UCSD-AML1 (cell line): ENCODE results near the gene AGPAT1.
"Not testable (repeated sequence)": the region's sequence is repeated elsewhere in the genome, so short reads cannot be mapped to it uniquely, and the experiment has no call there.

ENCODE experiments used
- DNase-seq: peaks from one replicate; lab custom pipeline; 2025; ENCODE audit not compliant: unreplicated experiment; lab: John Stamatoyannopoulos, UW

The AGPAT1 gene

DNA sequence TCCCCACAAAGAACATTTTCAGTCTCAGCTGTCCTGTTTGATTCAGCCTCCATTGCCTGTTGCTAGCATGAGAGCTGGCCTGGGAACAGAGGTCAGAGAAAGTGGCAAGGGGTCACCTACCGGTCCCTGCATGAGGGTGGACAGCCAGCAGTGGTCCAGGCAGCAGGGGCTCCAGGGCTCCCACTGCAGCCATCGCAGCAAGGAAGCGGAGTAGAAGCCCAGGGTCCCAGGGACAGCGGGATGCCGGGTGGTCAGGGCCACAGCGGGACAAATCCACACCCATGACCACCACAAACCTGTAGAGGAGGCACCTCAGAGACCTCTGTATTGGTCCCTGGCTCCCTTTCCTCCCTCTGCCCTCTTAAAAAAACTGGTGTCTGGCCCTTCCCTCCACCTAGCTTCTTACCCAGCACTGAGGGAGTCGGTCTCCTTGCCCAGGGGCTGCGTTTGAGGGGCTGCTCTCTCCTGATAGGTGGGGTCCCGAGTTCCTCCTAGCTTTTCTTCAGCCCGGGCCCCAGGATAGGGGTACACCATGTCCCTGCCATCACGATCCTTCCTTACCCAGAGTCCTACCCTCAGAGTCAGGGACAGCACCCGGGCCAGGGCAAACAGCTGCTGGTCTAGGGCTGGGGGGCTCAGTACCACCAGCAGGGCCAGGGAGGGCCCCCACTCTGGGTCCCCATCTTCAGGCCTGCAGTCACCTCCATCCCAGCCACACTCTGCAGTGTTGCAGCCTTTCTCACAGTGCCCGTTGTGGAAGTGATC, 25.0 kb upstream of the AGPAT1 start:
- no peak for DNase-seq

DNA sequence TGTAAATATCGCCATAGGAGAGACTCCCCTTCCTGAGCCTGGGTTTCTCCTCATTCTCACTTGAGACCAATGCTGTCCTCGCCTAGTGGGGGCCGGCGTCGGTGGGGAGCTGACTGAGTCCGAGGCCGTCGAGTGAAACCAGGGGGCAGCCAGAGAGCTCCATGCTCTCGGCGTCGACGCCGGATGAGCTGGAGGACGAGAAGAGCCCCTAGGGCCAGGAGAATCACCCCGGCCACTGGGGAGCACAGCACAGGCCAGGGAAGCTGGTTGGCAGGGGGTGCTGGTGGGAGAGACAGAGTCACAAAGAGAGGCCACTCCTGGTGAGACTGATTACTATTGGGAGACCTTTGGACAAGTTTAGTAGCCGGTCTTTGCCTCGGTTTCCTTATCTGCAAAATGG, 23.0 kb upstream of the AGPAT1 start:
- no peak for DNase-seq

DNA sequence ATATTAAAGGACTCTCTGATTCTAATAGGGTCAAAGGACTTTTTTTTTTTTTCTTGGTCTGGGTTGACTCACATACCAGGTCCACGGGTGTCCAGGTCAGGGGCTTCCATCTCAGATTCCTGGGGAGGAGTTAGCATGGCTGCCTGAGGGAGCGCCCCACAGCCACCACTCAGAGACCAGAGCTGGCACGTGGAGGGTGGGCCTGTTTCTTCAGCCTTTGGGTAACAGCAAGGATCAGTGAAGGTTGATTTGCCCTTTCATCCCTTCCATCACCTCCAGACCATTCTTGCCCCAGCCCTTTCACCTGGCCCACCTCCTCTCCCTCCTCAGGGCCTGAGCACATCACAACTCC, 22.4 kb upstream of the AGPAT1 start:
- no peak for DNase-seq

DNA sequence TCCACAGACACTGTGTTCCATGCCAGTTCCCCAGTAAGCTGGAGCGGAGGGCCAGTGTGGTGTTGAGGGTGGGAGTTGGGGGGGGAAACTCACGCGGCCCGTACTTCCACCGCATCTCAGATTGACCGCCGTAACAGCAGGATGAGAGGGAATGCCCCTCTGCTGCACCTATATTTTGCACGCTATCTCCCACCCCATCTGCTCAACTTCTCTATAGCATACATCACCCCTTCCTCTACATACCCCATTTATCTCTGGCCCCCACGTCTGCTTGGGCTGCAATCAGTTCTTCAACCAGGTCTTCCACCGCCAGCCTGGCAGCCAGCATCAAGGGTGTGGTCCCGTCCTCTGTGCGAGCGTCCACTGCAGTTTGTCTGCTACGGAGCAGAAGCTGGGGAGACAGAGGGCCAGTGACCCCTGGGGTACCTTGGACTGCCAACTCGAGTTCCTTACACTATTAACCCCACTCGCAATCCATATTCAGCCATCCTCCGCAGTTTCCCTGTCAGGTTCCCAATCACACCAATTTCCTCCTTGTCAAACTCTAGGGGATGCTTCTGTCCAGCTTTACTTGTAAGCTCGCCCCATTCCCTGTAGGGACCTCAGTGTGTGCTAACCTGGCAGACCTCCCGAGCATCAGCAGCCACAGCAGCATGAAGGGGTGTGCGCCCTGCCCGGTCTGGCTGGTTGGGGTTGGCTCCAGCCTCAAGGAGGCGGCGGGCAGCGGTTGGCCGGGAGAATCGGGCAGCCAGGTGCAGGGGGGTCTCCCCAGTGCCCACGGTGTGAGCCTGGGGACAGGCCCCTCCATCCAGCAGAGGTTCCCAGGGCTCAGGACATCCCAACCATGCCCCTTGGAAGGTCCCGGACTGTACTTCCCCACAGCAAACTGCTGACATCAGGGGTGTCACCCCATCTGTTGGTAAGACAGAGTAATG, 21.1 kb upstream of the AGPAT1 start:
- DNase-seq: no peak

DNA sequence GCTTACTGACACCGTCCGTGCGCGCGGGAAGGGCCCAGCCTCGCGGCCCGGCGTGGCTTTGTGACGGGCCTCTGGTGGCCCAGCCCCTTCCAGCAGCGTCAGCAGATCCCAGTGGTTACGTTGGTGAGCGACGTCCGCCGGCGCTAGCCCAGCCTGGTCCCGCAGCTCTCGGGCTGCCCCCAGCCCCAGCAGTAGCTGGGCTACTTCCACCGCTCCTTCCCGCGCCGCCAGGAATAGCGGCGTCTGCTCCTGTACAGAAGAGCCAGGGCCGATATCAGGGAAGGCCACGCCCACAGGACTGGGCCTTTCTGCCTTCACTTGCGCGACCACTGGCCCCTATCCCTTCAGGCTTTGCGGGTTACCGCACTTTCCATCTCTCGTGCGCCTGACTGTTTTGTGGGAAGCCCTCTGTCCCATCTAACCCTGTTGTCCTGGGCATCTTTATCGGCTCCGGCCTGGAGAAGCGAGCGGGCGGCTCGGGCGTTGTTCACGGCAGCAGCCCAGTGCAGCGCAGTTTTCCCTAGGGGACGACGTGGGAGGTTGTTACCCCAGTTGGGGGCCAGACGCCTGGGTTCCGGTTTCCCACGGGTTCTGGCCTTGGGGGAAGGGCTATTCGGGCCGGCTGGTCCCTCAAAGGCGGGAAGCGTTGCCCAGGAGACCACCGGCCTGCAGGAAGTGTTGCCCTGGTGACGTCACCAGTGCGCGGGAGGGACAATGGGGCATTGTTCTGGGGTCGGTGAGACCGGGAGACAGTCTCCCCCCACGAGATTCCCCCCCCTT, 20.2 kb upstream of the AGPAT1 start:
- DNase-seq: peak; percentile 78

DNA sequence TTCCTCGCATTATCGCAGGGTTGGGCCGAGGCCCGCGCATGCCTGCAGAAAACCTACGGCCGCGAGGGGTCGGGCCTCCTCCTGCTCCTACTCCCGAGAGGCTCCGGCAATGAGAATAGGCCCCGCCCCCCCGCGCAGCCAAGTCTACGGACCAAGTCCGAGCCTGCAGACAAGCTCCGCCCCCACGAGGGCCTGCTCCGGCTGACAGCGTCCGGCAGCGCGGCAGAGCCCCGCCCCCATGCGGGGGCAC, 19.7 kb upstream of the AGPAT1 start:
- DNase-seq: peak; percentile 100

DNA sequence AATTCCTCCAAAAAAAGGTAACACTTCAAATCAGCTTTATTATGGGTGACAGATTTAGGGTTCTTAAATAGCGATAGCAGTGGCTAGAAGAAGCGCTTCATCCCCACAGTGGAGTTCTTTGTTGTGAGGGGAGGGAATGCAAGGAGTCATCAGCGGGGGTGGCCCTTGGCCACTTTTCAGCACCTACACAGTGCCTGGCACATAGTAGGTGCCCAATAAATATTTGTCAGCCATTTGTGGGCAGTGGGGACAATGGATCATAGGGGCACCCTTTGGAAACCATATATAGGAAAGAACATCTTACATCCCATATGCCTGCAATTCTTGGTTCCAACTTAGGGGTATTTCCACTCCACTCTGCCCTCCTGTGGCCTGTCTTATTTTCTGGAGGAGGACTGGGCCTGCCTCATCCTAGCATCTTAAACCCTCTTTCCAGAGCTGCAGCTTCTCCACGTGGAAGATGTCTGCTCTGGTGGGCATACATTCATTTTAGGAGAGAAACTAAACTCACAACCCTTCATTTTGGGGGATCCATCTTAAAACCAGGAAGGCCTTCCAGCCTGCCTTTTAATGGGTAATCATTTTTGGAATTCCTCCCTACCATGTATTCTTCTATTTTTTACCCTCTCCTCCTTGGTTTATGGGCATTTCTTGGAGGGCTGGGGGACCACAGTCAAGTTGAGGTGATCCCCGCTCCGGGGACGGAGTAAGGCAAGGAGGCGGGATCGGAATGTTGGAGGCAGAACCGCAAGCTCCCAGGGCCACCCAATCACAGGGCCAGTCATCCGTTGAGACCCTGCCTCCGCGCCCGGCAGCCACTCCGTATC, 19.2 kb upstream of the AGPAT1 start:
- peak; percentile 56 for DNase-seq

DNA sequence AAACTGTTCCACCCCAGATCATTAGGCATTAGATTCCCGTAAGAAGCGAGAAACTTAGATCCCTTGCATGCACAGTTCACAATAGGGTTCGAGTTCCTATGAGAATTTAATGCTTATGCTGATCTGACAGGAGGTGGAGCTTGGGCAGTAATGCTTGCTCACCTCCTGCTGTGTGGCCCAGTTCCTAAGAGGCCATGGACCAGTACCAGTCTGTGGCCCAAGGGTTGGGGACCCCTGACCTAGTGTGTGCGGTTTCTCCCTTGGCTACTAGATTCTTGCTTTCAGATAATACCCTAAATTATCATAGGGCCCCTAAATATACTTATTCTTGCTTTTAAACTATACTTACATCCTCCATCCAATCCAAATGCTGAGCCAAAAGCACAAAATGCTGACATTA, 18.5 kb upstream of the AGPAT1 start:
- no peak for DNase-seq

DNA sequence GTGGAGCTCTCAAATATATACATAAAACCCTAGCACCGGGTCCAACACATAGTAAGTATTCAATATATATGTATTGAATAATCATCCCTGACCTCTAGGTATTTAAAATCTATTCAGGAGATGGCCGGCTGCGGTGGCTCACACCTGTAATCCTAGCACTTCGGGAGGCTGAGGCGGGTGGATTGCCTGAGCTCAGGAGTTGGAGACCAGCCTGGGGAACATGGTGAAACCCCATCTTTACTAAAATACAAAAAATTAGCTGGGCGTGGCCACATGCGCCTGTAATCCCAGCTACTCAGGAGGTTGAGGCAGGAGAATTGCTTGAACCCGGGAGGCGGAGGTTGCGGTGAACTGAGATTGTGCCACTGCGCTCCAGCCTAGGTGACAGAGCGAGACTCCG, 17.2 kb upstream of the AGPAT1 start:
- not testable (repeated sequence) for DNase-seq

DNA sequence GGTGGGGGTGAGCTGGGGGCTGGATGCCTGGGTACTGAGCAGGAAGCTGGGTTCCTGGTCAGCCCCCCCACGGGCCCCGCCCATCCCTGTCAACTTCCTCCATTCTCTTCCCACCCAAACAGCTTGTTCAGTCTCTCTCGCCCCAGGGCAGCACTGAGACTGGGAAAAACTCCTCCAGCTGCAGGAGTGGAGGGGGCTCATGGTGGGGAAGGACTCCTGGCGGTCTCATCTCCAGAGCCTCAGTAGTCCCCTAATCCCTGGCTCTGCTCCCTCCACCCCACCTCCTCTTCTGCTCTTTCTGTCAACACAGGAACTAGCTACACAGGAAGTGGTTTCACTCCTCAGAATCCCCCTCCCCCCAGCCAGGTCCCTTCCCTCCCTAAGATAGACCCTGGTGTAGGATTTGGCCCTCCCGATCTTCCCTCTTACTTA, 16.7 kb upstream of the AGPAT1 start, which contains the start of gene GPSM3:
GPSM3 (minus strand) TSS at position 36 of the 432 bp plus-strand sequence. CDS start 130 bp downstream, outside the sequence.
- DNase-seq: peak; percentile 93

DNA sequence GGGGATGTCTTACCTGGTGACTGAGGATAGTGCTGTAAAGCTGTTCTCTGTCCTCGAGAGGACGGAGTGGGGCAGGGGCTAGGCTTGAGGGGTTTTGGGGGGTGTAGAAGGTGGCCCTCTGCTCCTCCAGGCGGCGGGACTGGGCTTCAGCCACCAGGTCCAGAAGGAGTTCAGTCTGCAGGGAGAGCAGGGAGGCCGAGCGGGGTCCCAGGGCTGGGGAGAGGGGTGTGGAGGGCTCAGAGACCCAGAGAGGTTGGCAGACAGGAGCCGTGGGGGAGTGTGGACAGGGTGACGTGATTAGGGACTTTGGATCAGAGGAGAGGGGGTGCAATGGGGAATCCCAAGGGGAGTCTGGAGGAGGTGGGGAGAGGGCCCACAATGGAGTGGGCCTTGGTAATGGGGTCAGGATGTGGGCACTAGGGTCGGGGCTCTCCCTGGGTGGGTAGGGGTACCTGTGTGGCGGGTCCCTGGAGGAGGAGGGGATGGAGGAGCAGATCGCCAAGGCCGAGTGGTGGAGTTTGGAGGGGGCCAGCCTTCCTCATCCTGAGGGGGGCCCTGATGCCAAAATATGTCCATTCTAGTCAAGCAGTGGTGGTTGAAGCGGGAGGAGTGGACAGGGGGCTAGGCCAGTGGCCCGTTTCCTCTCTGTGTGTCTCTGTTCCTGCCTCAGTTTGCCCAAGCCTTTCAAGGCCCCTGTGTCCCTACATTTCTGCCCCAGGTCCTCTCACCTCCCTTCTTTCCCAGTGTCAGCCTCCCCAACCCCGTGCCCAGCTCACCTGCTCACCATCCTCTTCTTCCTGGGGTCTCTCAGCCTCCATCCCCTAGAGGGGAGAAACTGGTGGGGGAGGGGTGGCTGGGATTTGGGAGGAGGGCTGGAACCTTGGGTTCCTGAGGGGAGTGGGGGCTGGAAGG, 16.1 kb upstream of the AGPAT1 start:
- DNase-seq: no peak

DNA sequence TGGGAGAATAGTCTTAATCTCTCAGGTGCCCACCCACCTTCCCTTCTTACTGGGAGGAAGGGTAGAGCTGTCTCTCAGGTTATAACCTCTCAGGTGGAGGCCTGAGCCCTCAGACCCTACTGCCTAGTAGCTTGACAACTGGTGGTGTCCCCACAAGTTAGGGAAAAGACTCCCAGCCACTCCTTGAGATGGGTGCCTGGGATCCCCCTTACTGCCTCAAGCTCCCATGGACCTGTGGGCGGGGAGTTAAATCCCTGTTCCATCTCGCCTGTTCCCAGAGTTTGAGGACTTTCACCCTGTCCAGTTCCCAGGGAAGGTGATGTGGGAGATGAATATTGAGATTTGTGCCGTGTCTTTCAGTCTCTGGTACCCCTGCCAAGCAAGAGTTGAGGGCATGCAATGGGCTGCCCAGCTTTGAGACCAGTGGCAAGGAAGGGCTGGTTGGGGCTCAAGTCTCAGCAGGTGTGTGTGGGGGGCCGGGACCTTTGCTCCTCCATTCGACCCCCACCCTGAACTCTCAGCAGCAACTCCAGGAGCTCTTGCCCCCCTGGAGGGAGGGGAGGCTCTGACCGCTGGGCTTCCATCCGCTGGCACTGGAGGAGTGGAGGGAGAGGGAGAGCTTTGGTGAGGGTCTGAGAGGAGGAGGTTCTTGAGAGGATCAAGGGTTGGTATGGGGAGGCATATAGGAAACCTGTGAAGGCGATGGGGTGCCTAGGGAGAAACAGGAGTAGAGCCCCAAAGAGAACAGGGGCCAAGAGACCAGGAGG, 15.2 kb upstream of the AGPAT1 start:
- no peak for DNase-seq

DNA sequence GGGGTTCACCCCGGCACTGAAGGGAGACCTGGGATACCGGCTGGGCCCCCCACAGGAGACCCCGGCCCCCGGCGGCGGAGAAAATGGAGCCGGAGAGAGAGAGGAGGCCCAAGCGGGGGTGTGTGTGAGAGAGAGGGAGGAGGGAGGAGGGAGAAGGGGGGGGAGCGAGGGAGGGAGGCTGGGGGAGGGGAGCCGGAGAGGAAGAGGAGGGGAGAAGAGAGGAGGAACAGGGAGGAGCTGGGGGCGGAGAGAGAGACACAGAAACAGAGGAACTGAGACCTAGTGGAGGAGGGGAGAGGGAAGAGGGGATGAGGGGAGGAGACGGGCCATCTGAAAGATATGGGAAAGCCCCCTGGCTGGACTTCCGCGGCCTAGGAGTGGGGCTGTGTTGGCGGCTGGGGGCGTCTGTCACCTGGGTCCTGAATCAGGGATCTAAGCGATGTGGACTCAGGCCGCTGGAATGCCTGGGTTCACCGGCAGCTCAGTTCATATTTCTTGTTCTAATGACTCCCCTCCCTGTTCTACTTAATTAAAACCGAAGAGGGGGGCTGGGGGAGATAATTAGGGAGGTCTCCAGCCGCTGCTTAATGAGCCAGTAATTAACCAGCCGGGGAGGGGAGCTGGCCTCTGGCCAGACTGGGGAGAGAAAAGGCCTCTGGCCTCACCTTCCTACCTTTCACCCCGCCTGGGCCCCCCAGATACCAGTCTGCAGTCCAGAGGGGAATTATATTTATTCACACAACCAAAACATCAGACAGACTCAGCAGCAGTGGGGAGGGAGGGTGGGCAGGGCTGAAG, 14.4 kb upstream of the AGPAT1 start, which contains the start of gene PBX2:
PBX2 (minus strand) TSS at position 149 of the 798 bp plus-strand sequence. CDS start 287 bp downstream, outside the sequence.
- peak; percentile 90 for DNase-seq

DNA sequence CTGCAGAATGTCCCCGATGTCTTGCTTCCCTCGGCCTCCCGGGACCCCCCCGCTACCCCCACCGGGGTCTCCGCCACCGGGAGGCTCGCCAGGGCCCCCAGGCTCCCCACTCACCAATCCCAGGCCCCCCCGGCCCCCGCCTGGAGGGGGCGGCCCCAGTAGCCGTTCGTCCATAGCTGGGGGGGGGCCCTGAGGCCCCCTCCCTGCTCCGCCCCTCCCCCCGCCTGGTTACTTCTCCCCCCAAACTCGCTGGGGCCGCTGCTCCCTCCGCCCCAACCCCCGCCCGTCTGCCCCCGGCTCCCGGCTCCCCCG, 13.8 kb upstream of the AGPAT1 start:
- DNase-seq: no peak

DNA sequence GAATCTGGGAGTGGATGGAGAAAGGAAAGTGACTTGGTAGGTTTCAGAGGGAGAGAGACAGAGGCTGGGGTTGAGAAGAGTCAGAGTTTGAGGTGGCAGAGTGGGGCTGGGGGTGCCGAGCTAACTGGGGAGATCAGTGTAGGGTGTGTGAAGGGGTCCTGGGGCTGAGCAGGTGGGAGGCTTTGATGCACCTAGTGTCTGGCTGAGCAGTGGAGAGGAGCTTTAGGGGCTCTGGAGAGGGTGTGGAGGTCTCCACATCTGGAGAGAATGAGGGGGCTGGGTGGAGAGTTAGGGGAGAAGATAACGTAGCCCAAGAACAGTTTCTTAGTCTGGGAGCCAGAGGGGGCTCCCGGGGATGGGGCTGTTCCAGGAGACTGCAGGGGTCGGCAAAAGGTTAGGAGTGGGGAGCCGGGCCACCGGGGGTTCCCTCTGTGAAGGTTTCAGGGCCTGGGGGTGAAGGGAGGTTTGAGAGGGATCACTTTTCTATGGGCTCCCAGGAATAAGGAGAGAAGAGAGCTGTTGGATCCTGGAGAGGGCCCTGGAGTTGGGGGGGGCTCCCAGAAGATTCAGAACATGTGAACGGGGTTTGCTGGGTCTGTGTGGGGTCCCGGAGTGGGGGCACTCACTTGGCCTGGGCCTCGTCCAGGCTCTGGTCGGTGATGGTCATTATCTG, 13.3 kb upstream of the AGPAT1 start:
- DNase-seq: no peak

DNA sequence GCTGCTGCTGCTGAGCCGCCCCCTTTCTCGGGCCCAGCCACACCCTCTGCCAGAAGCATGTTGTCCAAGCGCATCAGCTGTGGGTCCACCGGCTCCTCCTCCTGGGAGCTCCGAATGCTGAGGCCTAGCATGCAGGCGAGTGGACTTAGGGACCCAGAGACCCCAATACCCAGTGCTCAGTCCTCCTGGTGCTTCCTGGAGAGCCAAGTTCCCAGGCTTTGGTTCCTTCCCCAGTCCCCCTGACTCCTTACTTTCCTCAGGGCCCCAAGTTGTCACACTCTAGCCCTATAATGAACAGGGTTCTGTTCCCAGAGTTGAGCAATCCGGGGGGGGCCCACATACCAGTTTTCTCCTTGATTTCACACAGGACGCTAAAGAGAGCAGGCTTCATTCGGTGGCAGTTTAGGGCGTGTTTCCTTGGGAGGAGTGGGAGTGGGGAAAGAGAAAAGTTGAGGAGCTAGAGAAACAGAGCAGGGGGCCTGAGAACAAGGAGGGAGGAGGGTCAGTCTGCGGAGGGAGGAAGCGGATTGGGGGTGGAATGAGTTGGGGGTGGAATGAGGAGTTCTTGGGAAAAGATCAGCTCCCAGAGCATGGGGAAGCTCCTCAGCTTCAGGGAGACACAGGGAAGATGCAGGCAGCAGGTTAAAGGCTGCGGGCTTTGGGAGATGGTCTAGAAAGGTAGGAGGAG, 12.6 kb upstream of the AGPAT1 start:
- DNase-seq: no peak
